HEK293 (cell line): ENCODE measurements around the gene OPN4.

Source experiments
- HOXD13 ChIP-seq: sonication (generic); formaldehyde crosslinking; IDR thresholded peaks from 2 replicates; pipeline ENCODE4 v1.8.0; 2022; ENCODE audit warnings: missing genetic modification reagents, borderline replicate concordance
- KLF7 ChIP-seq: fragments of 450-650 bp; formaldehyde crosslinking; IDR thresholded peaks from 2 replicates; pipeline ENCODE4 v1.5.1; 2016; ENCODE audit warnings: missing biosample characterization, missing genetic modification characterization, borderline replicate concordance
- RBAK ChIP-seq: fragments of 450-650 bp; formaldehyde crosslinking; IDR thresholded peaks from 2 replicates; pipeline ENCODE4 v1.5.1; 2016; ENCODE audit warnings: missing biosample characterization, missing genetic modification characterization
- REST ChIP-seq: fragments of 450-650 bp; formaldehyde crosslinking; IDR thresholded peaks from 2 replicates; pipeline ENCODE4 v1.5.1; 2016; ENCODE audit warnings: missing biosample characterization, missing genetic modification characterization
- YY1 ChIP-seq: fragments of 450-650 bp; formaldehyde crosslinking; IDR thresholded peaks from 2 replicates; pipeline ENCODE4 v1.5.1; 2018; ENCODE audit warnings: missing biosample characterization, missing genetic modification characterization
- ZBTB7A ChIP-seq: fragments of 450-650 bp; formaldehyde crosslinking; IDR thresholded peaks from 2 replicates; pipeline ENCODE4 v1.5.1; 2016; ENCODE audit warnings: low read depth, missing biosample characterization, missing genetic modification characterization
- ZNF121 ChIP-seq: fragments of 450-650 bp; formaldehyde crosslinking; IDR thresholded peaks from 2 replicates; pipeline ENCODE4 v1.5.1; 2016; ENCODE audit warnings: missing biosample characterization, missing genetic modification characterization
- ZNF184 ChIP-seq: fragments of 450-650 bp; IDR thresholded peaks from 2 replicates; pipeline ENCODE4 v1.5.1; 2018; ENCODE audit warnings: missing biosample characterization, mild to moderate bottlenecking, missing genetic modification characterization
- ZNF501 ChIP-seq: fragments of 450-650 bp; formaldehyde crosslinking; IDR thresholded peaks from 2 replicates; pipeline ENCODE4 v1.5.1; 2016; ENCODE audit warnings: missing biosample characterization, missing genetic modification characterization
- ZNF596 ChIP-seq: fragments of 450-650 bp; IDR thresholded peaks from 2 replicates; pipeline ENCODE4 v1.5.0; 2018; ENCODE audit warnings: missing biosample characterization, mild to moderate bottlenecking, missing genetic modification characterization, moderate library complexity
- TF ChIP-seq, protein P1 (sequence below): fragments of 450-650 bp; formaldehyde crosslinking; IDR thresholded peaks from 2 replicates; pipeline ENCODE4 v1.5.1; 2016; ENCODE audit warnings: missing biosample characterization, missing genetic modification characterization

- TF ChIP-seq ZNF121 (tag by site-specific recombination) (no peak), ZBTB7A (tag by site-specific recombination) (no peak), ZNF501 (no peak), HOXD13 (CRISPR knock-in tag) (no peak), REST (tag by site-specific recombination) (no peak), ZNF184 (tag by site-specific recombination) (no peak), YY1 (tag by site-specific recombination) (no peak), KLF7 (tag by site-specific recombination) (no peak), ZNF596 (tag by site-specific recombination) (no peak), RBAK (tag by site-specific recombination) (no peak)
- TF ChIP-seq, protein P1, sequence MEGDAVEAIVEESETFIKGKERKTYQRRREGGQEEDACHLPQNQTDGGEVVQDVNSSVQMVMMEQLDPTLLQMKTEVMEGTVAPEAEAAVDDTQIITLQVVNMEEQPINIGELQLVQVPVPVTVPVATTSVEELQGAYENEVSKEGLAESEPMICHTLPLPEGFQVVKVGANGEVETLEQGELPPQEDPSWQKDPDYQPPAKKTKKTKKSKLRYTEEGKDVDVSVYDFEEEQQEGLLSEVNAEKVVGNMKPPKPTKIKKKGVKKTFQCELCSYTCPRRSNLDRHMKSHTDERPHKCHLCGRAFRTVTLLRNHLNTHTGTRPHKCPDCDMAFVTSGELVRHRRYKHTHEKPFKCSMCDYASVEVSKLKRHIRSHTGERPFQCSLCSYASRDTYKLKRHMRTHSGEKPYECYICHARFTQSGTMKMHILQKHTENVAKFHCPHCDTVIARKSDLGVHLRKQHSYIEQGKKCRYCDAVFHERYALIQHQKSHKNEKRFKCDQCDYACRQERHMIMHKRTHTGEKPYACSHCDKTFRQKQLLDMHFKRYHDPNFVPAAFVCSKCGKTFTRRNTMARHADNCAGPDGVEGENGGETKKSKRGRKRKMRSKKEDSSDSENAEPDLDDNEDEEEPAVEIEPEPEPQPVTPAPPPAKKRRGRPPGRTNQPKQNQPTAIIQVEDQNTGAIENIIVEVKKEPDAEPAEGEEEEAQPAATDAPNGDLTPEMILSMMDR, result no peak
These were observed 2.6 kb upstream of the OPN4 start for GRCh38 chr10:86651631-86652331.
